ENCODE measurements around the gene TANC1. TPM values are rescaled to one million over a fixed set of nuclear protein-coding genes. Genes with fewer than 3 reads are reported as not detected.

TANC1 gene
- total RNA-seq, 1 donor from 2014 or later: 61.9 TPM

GRCh38 chr2:159015823-159016222 lies 47.4 kb downstream of the TANC1 start:
- no peak for DNase-seq (ENCODE audit: extremely low spot score in 2 of 2)
- H3K9me3 ChIP-seq: peaks cover 5% of the 10 kb centered on the region
- no peak overlapping the region for H3K27ac ChIP-seq
- H3K36me3 ChIP-seq: peaks cover 0 to 11% of the 10 kb centered on the region in 2 donors
- no peak overlapping the region for H3K4me3 ChIP-seq
- H3K27me3 ChIP-seq: no peaks in the 10 kb centered on the region
- TF ChIP-seq POLR2AphosphoS5 (IDR thresholded peaks at IDR 0.05; ENCODE audit: insufficient read depth in 1 of 2, low read depth in 1 of 2) (no peak), CTCF (IDR thresholded peaks at IDR 0.05) (no peak), POLR2A (IDR thresholded peaks at IDR 0.05) (no peak)
- intact Hi-C loops (cut with DNase I): no loop called here
- H3K4me1 ChIP-seq: no peaks in the 10 kb centered on the region

- DNase-seq (ENCODE audit: extremely low spot score in 2 of 2): no peak
- H3K27ac ChIP-seq: no peak overlapping the region
- no peak overlapping the region for H3K4me3 ChIP-seq
- peaks cover 0 to 11% of the 10 kb centered on the region in 2 donors for H3K36me3 ChIP-seq
- intact Hi-C loops (cut with DNase I): no loop called here
- peaks cover 5% of the 10 kb centered on the region for H3K9me3 ChIP-seq
- no peaks in the 10 kb centered on the region for H3K27me3 ChIP-seq
- H3K4me1 ChIP-seq: no peaks in the 10 kb centered on the region
- TF ChIP-seq POLR2AphosphoS5 (IDR thresholded peaks at IDR 0.05; ENCODE audit: insufficient read depth in 1 of 2, low read depth in 1 of 2): no peak
- no peak for TF ChIP-seq CTCF (IDR thresholded peaks at IDR 0.05)
- TF ChIP-seq POLR2A (IDR thresholded peaks at IDR 0.05): no peak
These were observed 49.4 kb downstream of the TANC1 start for GRCh38 chr2:159017837-159018236.

- DNase-seq (ENCODE audit: extremely low spot score in 2 of 2): no peak
- no peak overlapping the region for H3K4me3 ChIP-seq
- peaks cover 5% of the 10 kb centered on the region for H3K9me3 ChIP-seq
- intact Hi-C loops (cut with DNase I): no loop called here
- H3K36me3 ChIP-seq: peaks cover 0 to 11% of the 10 kb centered on the region in 2 donors
- TF ChIP-seq CTCF (IDR thresholded peaks at IDR 0.05): no peak
- no peak overlapping the region for H3K27ac ChIP-seq
- H3K27me3 ChIP-seq: no peaks in the 10 kb centered on the region
- no peaks in the 10 kb centered on the region for H3K4me1 ChIP-seq
These were observed 50.6 kb downstream of the TANC1 start for GRCh38 chr2:159019021-159019420.

- DNase-seq (ENCODE audit: extremely low spot score in 2 of 2): no peak
- Histone ChIP-seq H3K27ac (no peak overlapping the region), H3K36me3 (no peaks in the 10 kb centered on the region), H3K4me3 (no peak overlapping the region), H3K4me1 (no peaks in the 10 kb centered on the region), H3K9me3 (no peaks in the 10 kb centered on the region), H3K27me3 (no peaks in the 10 kb centered on the region)
- TF ChIP-seq CTCF (IDR thresholded peaks at IDR 0.05): no peak
- intact Hi-C loops (cut with DNase I): no loop called here
These were observed 53.6 kb downstream of the TANC1 start for GRCh38 chr2:159022019-159022418.

GRCh38 chr2:159026170-159026569 lies 57.7 kb downstream of the TANC1 start:
- Histone ChIP-seq H3K36me3 (no peaks in the 10 kb centered on the region), H3K4me3 (no peak overlapping the region), H3K4me1 (peaks cover 16% of the 10 kb centered on the region), H3K27ac (no peak overlapping the region), H3K27me3 (no peaks in the 10 kb centered on the region), H3K9me3 (no peaks in the 10 kb centered on the region)
- TF ChIP-seq POLR2AphosphoS5 (IDR thresholded peaks at IDR 0.05; ENCODE audit: insufficient read depth in 1 of 2, low read depth in 1 of 2): no peak
- no peak for TF ChIP-seq POLR2A (IDR thresholded peaks at IDR 0.05)
- TF ChIP-seq CTCF (IDR thresholded peaks at IDR 0.05): no peak
- no peak for DNase-seq (ENCODE audit: extremely low spot score in 2 of 2)
- intact Hi-C loops (cut with DNase I): no loop called here

All from vagina (tissue), 2 donors.